Measurements from ENCODE around the gene PNO1. TPM values are rescaled to one million over a fixed set of nuclear protein-coding genes. Genes with fewer than 3 reads are reported as not detected.

PNO1 gene
- total and polyA plus RNA-seq, 2 donors (not counting 3 experiments of a cell fraction or from before 2014, with no cell fraction given): 9.4 to 25.6 TPM

DNA sequence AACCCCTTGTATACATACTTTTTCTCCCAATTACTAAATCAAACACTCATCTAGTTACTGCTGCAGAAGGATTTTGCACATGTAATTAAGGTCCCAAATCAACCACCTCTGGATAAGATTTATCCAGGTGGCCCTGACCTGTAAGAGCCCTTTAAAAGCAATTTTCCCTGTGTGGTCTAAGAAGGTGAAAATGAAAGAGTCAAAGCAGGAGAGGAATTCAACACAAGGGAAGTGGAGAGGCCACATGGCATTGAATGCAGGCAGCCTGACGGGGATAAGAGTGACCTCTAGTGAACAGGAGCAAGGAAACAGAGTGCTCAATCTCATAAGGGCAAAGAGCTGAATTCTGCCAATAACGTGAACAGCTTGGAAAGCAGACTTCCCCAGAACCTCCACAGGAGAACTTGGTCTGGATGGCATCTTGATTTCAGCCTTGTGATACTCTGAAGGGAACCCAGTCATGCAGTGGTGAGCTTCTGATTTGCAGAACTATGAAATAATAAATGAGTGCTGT, 67.5 kb downstream of the PNO1 start:
- intact Hi-C loops (cut with micrococcal nuclease) (no loop called here), dilution Hi-C loops (cut with MboI; ENCODE audit: extremely low pct_ligation_motif_present, low sequenced_read_pairs) (no loop called here)
- H3K36me3 ChIP-seq (ENCODE audit: control insufficient read depth in 2 of 2, extremely low read depth in 1 of 2, insufficient read depth in 2 of 2, low read length in 2 of 2): no peaks in the 10 kb centered on the region
- peaks cover 3% of the 10 kb centered on the region for H3K4me1 ChIP-seq (ENCODE audit: control insufficient read depth, extremely low read depth, insufficient read depth, low read length)
- no peaks in the 10 kb centered on the region for H3K27me3 ChIP-seq (ENCODE audit: control insufficient read depth in 2 of 2, insufficient read depth in 2 of 2, low read length in 2 of 2)
- no TSS peak for BruUV-seq (replicated peaks)
- H3K27ac ChIP-seq (ENCODE audit: insufficient read depth, low read depth, low read length): no peak overlapping the region
- peaks cover 21% of the 10 kb centered on the region for H4K20me1 ChIP-seq (replicated peaks; ENCODE audit: control insufficient read depth, extremely low read depth, insufficient read depth, low read length)
- no peak for TF ChIP-seq JUN (IDR thresholded peaks at IDR 0.05; ENCODE audit: borderline replicate concordance, insufficient read depth, insufficient read length, low read depth)
- TF ChIP-seq, protein P1, sequence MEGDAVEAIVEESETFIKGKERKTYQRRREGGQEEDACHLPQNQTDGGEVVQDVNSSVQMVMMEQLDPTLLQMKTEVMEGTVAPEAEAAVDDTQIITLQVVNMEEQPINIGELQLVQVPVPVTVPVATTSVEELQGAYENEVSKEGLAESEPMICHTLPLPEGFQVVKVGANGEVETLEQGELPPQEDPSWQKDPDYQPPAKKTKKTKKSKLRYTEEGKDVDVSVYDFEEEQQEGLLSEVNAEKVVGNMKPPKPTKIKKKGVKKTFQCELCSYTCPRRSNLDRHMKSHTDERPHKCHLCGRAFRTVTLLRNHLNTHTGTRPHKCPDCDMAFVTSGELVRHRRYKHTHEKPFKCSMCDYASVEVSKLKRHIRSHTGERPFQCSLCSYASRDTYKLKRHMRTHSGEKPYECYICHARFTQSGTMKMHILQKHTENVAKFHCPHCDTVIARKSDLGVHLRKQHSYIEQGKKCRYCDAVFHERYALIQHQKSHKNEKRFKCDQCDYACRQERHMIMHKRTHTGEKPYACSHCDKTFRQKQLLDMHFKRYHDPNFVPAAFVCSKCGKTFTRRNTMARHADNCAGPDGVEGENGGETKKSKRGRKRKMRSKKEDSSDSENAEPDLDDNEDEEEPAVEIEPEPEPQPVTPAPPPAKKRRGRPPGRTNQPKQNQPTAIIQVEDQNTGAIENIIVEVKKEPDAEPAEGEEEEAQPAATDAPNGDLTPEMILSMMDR (IDR thresholded peaks at IDR 0.05; ENCODE audit: extremely low read depth in 1 of 2, insufficient read depth in 1 of 2, low read depth in 1 of 2, low read length in 2 of 2): peak in 1 of 2 donors; percentile 11
- H2AFZ ChIP-seq (ENCODE audit: low read depth, low read length): no peak overlapping the region
- FAIRE-seq (peak; percentile 57), DNase-seq (ENCODE audit: low read depth, low spot score) (peak; percentile 34)
- no peaks in the 10 kb centered on the region for H3K9me1 ChIP-seq (replicated peaks; ENCODE audit: control insufficient read depth, extremely low read depth, insufficient read depth, low read length)
- H3K4me2 ChIP-seq (ENCODE audit: insufficient read depth, low read length): no peak overlapping the region
- H3K9me3 ChIP-seq (replicated peaks; ENCODE audit: control insufficient read depth, insufficient read depth, low read length): no peaks in the 10 kb centered on the region
- H3K9ac ChIP-seq (replicated peaks; ENCODE audit: extremely low read depth, insufficient read depth, low read length): no peak overlapping the region
- POLR2A ChIA-PET: interaction anchor here (0.6 kb wide), 1 partner anchor 47 kb away, joined by 4 read pairs; no protein-coding TSS in a partner anchor
- CTCF ChIA-PET: interaction anchor here (0.6 to 5.9 kb wide), 13 partner anchors 12 to 216 kb away, joined by 3 to 43 read pairs (median 4); partner anchors contain the start of gene PPP3R1
- no peak overlapping the region for H3K4me3 ChIP-seq (replicated peaks in 1 of 3; ENCODE audit: insufficient read depth in 1 of 3, low read depth in 1 of 3, low read length in 3 of 3)
- H3K79me2 ChIP-seq (ENCODE audit: control insufficient read depth, insufficient read depth, low read length): peaks cover 100% of the 10 kb centered on the region

Other genes starting within 250 kb of the PNO1 start
- 11.1 and 11.4 TPM in 2 replicates for gene C1D, start 94.9 kb upstream of the PNO1 start, total RNA-seq
- 7.7 and 14.0 TPM in 2 replicates for gene C1D, start 94.9 kb upstream of the PNO1 start, polyA plus RNA-seq
- 61.9 and 62.2 TPM in 2 replicates for gene PPP3R1, start 94.6 kb downstream of the PNO1 start, total RNA-seq
- 5.1 and 8.4 TPM in 2 replicates for gene PPP3R1, start 94.6 kb downstream of the PNO1 start, polyA plus RNA-seq
- 73.8 and 74.6 TPM in 2 replicates for gene CNRIP1, start 162.1 kb downstream of the PNO1 start, total RNA-seq
- gene CNRIP1, start 162.1 kb downstream of the PNO1 start, polyA plus RNA-seq: 88.6 and 98.9 TPM in 2 replicates
- gene PLEK, start 207.4 kb downstream of the PNO1 start, total RNA-seq: 0.11 and 0.18 TPM in 2 replicates
- gene PLEK, start 207.4 kb downstream of the PNO1 start, polyA plus RNA-seq: 0.03 TPM in 1 of 2 replicates, not detected in the other